ENCODE data around the gene SYNGR1.
A peak's percentile ranks its signal among the peaks of the same experiment; 100 is the strongest.

The SYNGR1 gene

DNA sequence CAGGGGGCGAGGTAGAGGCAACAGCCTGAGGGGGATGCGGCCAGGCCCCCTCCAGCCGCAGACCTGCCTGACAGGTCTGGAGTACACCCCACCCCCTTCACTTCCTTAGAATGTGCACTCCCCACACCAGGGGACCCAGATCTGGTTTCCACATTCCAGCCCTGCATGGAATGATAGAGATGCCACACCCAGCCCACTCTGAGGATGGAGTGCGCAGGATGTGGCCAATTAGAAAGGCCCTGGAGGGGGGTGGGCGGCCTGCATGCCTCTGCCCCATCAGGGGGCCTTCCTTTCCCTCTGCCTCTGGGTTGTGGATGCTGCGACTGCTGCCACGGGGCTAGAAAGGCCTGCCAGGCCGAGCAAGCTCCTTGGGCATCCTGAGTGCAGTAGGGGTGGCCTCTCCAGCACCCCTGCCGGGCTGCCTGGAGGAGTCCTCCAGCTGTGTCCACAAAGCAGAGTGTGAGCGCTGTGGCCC, 78.8 kb downstream of the SYNGR1 start:
- Histone ChIP-seq H3K27me3 (ENCODE audit: insufficient read depth, low read depth) (no peaks in the 10 kb centered on the region), H3K4me2 (peak overlapping the region; percentile 83), H3K4me1 (ENCODE audit: low read depth, poor library complexity, severe bottlenecking) (peaks cover 77% of the 10 kb centered on the region), H3K9ac (peak overlapping the region; percentile 41; the same call in 1 of the 2 replicates), H3K27ac (peak overlapping the region; percentile 84), H3K4me3 (IDR thresholded peaks at IDR 0.05; ENCODE audit: insufficient read depth, low read depth, low read length) (no peak overlapping the region), H4K20me1 (ENCODE audit: insufficient read depth) (no peaks in the 10 kb centered on the region), H3K79me2 (ENCODE audit: insufficient read depth, low read depth) (0 out of 2 replicates have a peak, but pooled peaks cover 13% of the 10 kb centered on the region), H3K36me3 (ENCODE audit: insufficient read depth) (no peaks in the 10 kb centered on the region), H2AFZ (ENCODE audit: low read depth) (peak overlapping the region; percentile 16; the same call in 1 of the 2 replicates)
- TF ChIP-seq, protein P1, sequence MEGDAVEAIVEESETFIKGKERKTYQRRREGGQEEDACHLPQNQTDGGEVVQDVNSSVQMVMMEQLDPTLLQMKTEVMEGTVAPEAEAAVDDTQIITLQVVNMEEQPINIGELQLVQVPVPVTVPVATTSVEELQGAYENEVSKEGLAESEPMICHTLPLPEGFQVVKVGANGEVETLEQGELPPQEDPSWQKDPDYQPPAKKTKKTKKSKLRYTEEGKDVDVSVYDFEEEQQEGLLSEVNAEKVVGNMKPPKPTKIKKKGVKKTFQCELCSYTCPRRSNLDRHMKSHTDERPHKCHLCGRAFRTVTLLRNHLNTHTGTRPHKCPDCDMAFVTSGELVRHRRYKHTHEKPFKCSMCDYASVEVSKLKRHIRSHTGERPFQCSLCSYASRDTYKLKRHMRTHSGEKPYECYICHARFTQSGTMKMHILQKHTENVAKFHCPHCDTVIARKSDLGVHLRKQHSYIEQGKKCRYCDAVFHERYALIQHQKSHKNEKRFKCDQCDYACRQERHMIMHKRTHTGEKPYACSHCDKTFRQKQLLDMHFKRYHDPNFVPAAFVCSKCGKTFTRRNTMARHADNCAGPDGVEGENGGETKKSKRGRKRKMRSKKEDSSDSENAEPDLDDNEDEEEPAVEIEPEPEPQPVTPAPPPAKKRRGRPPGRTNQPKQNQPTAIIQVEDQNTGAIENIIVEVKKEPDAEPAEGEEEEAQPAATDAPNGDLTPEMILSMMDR (conservative IDR thresholded peaks at IDR 0.05; ENCODE audit: low read depth, low read length): 0 out of 2 replicates have a peak, but pooled peaks have one; percentile 21

DNA sequence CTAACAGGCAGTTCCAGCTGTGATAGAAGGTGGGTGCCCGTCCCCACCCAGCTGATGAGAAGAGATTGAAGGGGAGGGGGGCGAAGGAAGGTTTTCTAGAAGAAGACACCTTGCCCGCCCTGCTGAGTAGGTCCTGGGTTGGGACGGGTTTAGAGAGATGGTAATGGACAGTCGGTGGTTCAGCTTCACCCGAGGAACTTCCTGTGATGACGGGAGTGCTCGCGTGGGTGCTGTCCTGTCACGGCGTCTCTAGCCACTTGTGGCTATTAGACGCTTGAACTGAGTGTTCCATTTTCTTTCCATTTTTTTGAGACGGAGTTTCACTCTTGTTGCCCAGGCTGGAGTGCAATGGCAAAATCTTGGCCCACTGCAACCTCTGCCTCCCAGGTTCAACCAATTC, 79.4 kb downstream of the SYNGR1 start:
- no peak overlapping the region for H2AFZ ChIP-seq (ENCODE audit: low read depth)
- TF ChIP-seq, protein P1 (conservative IDR thresholded peaks at IDR 0.05; ENCODE audit: low read depth, low read length): no peak
- peak overlapping the region; percentile 84 for H3K27ac ChIP-seq
- H3K9ac ChIP-seq: peak overlapping the region; percentile 41; the same call in 1 of the 2 replicates
- no peak overlapping the region for H3K4me3 ChIP-seq (IDR thresholded peaks at IDR 0.05; ENCODE audit: insufficient read depth, low read depth, low read length)
- H3K79me2 ChIP-seq (ENCODE audit: insufficient read depth, low read depth): 0 out of 2 replicates have a peak, but pooled peaks cover 13% of the 10 kb centered on the region
- no peaks in the 10 kb centered on the region for H3K27me3 ChIP-seq (ENCODE audit: insufficient read depth, low read depth)
- H4K20me1 ChIP-seq (ENCODE audit: insufficient read depth): no peaks in the 10 kb centered on the region
- no peaks in the 10 kb centered on the region for H3K36me3 ChIP-seq (ENCODE audit: insufficient read depth)
- peaks cover 82% of the 10 kb centered on the region for H3K4me1 ChIP-seq (ENCODE audit: low read depth, poor library complexity, severe bottlenecking)
- peak overlapping the region; percentile 83 for H3K4me2 ChIP-seq

DNA sequence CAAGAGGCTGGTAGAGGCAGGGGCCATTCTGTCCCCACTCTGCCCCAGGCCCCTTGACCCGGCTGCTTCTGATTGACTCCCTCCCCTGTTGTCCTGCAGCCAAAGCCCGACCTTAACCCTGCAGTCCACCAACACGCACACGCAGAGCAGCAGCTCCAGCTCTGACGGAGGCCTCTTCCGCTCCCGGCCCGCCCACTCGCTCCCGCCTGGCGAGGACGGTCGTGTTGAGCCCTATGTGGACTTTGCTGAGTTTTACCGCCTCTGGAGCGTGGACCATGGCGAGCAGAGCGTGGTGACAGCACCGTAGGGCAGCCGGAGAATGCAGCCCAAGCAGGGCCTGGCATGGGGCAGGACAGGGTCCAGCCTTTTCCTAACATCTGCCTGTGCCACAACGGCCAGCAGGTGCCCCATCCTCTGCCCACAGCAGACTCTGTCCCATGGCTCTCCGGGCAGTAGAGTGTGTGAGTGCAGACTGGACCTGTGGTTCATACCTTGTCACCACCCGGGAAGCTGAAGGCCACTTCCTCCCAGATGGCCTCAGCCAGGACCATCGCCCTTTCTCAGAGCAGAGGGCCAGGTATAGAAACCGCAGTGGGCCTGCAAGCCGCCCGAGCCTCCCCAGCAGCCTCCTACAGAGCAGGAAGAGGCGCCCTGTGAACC, 80.3 kb downstream of the SYNGR1 start:
- H3K4me2 ChIP-seq: peak overlapping the region; percentile 83; the same call in 1 of the 2 replicates
- H3K36me3 ChIP-seq (ENCODE audit: insufficient read depth): no peaks in the 10 kb centered on the region
- 0 out of 2 replicates have a peak, but pooled peaks cover 13% of the 10 kb centered on the region for H3K79me2 ChIP-seq (ENCODE audit: insufficient read depth, low read depth)
- H3K4me3 ChIP-seq (IDR thresholded peaks at IDR 0.05; ENCODE audit: insufficient read depth, low read depth, low read length): no peak overlapping the region
- no peaks in the 10 kb centered on the region for H4K20me1 ChIP-seq (ENCODE audit: insufficient read depth)
- H3K27me3 ChIP-seq (ENCODE audit: insufficient read depth, low read depth): no peaks in the 10 kb centered on the region
- peak overlapping the region; percentile 84 for H3K27ac ChIP-seq
- TF ChIP-seq, protein P1 (conservative IDR thresholded peaks at IDR 0.05; ENCODE audit: low read depth, low read length): no peak
- H3K9ac ChIP-seq: peak overlapping the region; percentile 9; the same call in 1 of the 2 replicates
- H3K4me1 ChIP-seq (ENCODE audit: low read depth, poor library complexity, severe bottlenecking): peaks cover 91% of the 10 kb centered on the region
- H2AFZ ChIP-seq (ENCODE audit: low read depth): no peak overlapping the region

DNA sequence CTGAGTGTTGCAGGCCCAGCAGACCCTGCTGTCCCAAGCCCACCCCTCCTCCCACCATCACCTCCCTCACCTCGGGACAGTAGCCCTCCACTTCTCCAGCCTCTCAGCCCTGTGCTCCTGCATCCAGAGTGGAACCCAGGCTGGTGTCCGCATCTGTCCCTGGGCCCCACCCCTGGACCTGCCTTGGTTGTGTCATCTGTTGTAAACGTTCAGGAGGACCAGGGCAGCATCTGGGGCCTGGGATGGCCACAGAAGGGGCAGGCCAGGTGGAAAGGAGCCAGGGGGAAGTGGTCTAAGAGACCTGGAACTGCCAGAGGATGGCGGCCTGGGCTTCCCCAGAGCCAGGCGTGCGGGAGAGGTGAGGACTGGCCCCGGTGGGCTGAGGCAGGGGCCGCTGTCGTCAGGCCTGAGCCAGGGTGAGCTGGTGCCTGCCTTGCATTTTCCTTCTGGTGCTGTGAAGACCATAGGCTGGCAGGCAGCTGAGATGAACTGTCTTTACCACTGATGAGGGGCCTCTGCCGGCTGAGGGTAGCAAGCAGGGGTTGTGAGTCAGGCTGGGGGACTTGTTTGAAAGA, 80.9 kb downstream of the SYNGR1 start:
- H3K36me3 ChIP-seq (ENCODE audit: insufficient read depth): no peaks in the 10 kb centered on the region
- peak overlapping the region; percentile 84 for H3K27ac ChIP-seq
- H3K4me1 ChIP-seq (ENCODE audit: low read depth, poor library complexity, severe bottlenecking): peaks cover 97% of the 10 kb centered on the region
- H4K20me1 ChIP-seq (ENCODE audit: insufficient read depth): no peaks in the 10 kb centered on the region
- peak overlapping the region; percentile 83 for H3K4me2 ChIP-seq
- H3K79me2 ChIP-seq (ENCODE audit: insufficient read depth, low read depth): 0 out of 2 replicates have a peak, but pooled peaks cover 13% of the 10 kb centered on the region
- H2AFZ ChIP-seq (ENCODE audit: low read depth): no peak overlapping the region
- H3K27me3 ChIP-seq (ENCODE audit: insufficient read depth, low read depth): no peaks in the 10 kb centered on the region
- no peak overlapping the region for H3K4me3 ChIP-seq (IDR thresholded peaks at IDR 0.05; ENCODE audit: insufficient read depth, low read depth, low read length)
- peak overlapping the region; percentile 51; the same call in 1 of the 2 replicates for H3K9ac ChIP-seq
- TF ChIP-seq, protein P1 (conservative IDR thresholded peaks at IDR 0.05; ENCODE audit: low read depth, low read length): no peak

Data from KMS-11 (cell line).